SK-N-SH (cell line): ENCODE measurements around the gene YTHDC2.

Experiments
- JUND ChIP-seq: IDR thresholded peaks from 2 replicates; pipeline ENCODE4 v1.4.0; 2012
- MXI1 ChIP-seq: IDR thresholded peaks from 2 replicates; pipeline ENCODE4 v1.6.1; 2012; ENCODE audit warnings: mild to moderate bottlenecking, low read depth, low read length, improper control_type of control experiment
- TAF1 ChIP-seq: IDR thresholded peaks from 2 replicates; pipeline ENCODE4 v1.6.1; 2012; ENCODE audit warnings: low read depth, mild to moderate bottlenecking, low read length, moderate library complexity, borderline replicate concordance
- TF ChIP-seq, protein P1 (sequence below): fragments of 200-600 bp; sonication (generic); IDR thresholded peaks from 2 replicates; pipeline ENCODE4 v1.6.1; 2017; ENCODE audit warnings: antibody characterized with exemption, mild to moderate bottlenecking, moderate library complexity
- TF ChIP-seq, protein P2 (sequence below): IDR thresholded peaks from 2 replicates; pipeline ENCODE4 v1.4.0; 2012; ENCODE audit warnings: low read depth, borderline replicate concordance
- TF ChIP-seq, protein P3 (sequence below): IDR thresholded peaks from 2 replicates; pipeline ENCODE4 v1.6.1; 2012; ENCODE audit warnings: mild to moderate bottlenecking, low read depth, low read length, moderate library complexity
- TF ChIP-seq, protein P4 (sequence below): IDR thresholded peaks from 2 replicates; pipeline ENCODE4 v1.4.0; 2012; ENCODE audit warnings: low read depth, borderline replicate concordance

DNA sequence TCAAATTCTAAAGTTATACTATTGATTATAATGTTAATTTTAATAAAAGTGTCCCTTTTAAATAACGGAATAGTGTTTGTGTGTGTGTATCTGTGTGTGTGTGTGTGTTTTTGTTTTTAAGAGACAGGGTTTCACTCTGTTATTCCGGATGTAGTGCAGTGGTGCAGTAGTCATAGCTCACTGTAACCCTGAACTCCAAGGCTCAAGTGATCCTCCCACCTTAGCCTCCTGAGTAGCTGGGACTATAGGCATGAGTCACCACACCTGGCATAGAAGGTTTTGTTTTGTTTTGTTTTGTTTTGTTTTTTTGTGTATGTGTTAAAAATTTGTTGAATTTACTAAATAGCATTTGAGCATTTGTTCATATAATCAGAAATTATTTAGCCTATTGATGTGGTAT is 64.6 kb downstream of the YTHDC2 start:
- TF ChIP-seq, protein P1, sequence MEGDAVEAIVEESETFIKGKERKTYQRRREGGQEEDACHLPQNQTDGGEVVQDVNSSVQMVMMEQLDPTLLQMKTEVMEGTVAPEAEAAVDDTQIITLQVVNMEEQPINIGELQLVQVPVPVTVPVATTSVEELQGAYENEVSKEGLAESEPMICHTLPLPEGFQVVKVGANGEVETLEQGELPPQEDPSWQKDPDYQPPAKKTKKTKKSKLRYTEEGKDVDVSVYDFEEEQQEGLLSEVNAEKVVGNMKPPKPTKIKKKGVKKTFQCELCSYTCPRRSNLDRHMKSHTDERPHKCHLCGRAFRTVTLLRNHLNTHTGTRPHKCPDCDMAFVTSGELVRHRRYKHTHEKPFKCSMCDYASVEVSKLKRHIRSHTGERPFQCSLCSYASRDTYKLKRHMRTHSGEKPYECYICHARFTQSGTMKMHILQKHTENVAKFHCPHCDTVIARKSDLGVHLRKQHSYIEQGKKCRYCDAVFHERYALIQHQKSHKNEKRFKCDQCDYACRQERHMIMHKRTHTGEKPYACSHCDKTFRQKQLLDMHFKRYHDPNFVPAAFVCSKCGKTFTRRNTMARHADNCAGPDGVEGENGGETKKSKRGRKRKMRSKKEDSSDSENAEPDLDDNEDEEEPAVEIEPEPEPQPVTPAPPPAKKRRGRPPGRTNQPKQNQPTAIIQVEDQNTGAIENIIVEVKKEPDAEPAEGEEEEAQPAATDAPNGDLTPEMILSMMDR: no peak
- TF ChIP-seq, protein P2, sequence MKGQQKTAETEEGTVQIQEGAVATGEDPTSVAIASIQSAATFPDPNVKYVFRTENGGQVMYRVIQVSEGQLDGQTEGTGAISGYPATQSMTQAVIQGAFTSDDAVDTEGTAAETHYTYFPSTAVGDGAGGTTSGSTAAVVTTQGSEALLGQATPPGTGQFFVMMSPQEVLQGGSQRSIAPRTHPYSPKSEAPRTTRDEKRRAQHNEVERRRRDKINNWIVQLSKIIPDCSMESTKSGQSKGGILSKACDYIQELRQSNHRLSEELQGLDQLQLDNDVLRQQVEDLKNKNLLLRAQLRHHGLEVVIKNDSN: no peak
- TF ChIP-seq JUND: no peak
- TF ChIP-seq, protein P3, sequence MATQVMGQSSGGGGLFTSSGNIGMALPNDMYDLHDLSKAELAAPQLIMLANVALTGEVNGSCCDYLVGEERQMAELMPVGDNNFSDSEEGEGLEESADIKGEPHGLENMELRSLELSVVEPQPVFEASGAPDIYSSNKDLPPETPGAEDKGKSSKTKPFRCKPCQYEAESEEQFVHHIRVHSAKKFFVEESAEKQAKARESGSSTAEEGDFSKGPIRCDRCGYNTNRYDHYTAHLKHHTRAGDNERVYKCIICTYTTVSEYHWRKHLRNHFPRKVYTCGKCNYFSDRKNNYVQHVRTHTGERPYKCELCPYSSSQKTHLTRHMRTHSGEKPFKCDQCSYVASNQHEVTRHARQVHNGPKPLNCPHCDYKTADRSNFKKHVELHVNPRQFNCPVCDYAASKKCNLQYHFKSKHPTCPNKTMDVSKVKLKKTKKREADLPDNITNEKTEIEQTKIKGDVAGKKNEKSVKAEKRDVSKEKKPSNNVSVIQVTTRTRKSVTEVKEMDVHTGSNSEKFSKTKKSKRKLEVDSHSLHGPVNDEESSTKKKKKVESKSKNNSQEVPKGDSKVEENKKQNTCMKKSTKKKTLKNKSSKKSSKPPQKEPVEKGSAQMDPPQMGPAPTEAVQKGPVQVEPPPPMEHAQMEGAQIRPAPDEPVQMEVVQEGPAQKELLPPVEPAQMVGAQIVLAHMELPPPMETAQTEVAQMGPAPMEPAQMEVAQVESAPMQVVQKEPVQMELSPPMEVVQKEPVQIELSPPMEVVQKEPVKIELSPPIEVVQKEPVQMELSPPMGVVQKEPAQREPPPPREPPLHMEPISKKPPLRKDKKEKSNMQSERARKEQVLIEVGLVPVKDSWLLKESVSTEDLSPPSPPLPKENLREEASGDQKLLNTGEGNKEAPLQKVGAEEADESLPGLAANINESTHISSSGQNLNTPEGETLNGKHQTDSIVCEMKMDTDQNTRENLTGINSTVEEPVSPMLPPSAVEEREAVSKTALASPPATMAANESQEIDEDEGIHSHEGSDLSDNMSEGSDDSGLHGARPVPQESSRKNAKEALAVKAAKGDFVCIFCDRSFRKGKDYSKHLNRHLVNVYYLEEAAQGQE: no peak
- TF ChIP-seq MXI1: no peak
- TF ChIP-seq, protein P4, sequence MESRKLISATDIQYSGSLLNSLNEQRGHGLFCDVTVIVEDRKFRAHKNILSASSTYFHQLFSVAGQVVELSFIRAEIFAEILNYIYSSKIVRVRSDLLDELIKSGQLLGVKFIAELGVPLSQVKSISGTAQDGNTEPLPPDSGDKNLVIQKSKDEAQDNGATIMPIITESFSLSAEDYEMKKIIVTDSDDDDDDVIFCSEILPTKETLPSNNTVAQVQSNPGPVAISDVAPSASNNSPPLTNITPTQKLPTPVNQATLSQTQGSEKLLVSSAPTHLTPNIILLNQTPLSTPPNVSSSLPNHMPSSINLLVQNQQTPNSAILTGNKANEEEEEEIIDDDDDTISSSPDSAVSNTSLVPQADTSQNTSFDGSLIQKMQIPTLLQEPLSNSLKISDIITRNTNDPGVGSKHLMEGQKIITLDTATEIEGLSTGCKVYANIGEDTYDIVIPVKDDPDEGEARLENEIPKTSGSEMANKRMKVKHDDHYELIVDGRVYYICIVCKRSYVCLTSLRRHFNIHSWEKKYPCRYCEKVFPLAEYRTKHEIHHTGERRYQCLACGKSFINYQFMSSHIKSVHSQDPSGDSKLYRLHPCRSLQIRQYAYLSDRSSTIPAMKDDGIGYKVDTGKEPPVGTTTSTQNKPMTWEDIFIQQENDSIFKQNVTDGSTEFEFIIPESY: no peak
- no peak for TF ChIP-seq TAF1
